CD4-positive, alpha-beta T cell treated with Interleukin-15 for 1 hour (primary cell): Measurements from ENCODE around the gene CD8B2.
"Not testable (repeated sequence)": the region's sequence is repeated elsewhere in the genome, so short reads cannot be mapped to it uniquely, and the experiment has no call there.

Source experiments
- DNase-seq: peaks from one replicate; pipeline ENCODE4 v3.0.0-alpha.2; 2020

Gene CD8B2

GRCh38 chr2:106513391-106513790 lies 26.2 kb downstream of the CD8B2 start:
- not testable (repeated sequence) for DNase-seq

- not testable (repeated sequence) for DNase-seq
Observed at GRCh38 chr2:106514827-106515226, 27.7 kb downstream of the CD8B2 start.

GRCh38 chr2:106516436-106516835 lies 29.3 kb downstream of the CD8B2 start:
- DNase-seq: no peak

GRCh38 chr2:106516864-106517263 lies 29.7 kb downstream of the CD8B2 start:
- no peak for DNase-seq

- DNase-seq: no peak
Observed at GRCh38 chr2:106517329-106517728, 30.2 kb downstream of the CD8B2 start.

- no peak for DNase-seq
Observed at GRCh38 chr2:106519767-106520166, 32.6 kb downstream of the CD8B2 start.

- DNase-seq: no peak
Observed at GRCh38 chr2:106521016-106521415, 33.9 kb downstream of the CD8B2 start.

- no peak for DNase-seq
Observed at GRCh38 chr2:106523976-106524665, 37.0 kb downstream of the CD8B2 start.

- no peak for DNase-seq
Observed at GRCh38 chr2:106530866-106531265, 43.7 kb downstream of the CD8B2 start.

GRCh38 chr2:106531676-106532214 lies 44.6 kb downstream of the CD8B2 start:
- no peak for DNase-seq

- DNase-seq: no peak
Observed at GRCh38 chr2:106532236-106532635, 45.1 kb downstream of the CD8B2 start.

GRCh38 chr2:106534471-106534870 lies 47.3 kb downstream of the CD8B2 start:
- no peak for DNase-seq

- DNase-seq: no peak
Observed at GRCh38 chr2:106536490-106536889, 49.3 kb downstream of the CD8B2 start.

GRCh38 chr2:106537047-106537446 lies 49.9 kb downstream of the CD8B2 start:
- DNase-seq: peak; percentile 57

- DNase-seq: peak; percentile 39
Observed at GRCh38 chr2:106537791-106538191, 50.6 kb downstream of the CD8B2 start.

GRCh38 chr2:106540886-106541285 lies 53.7 kb downstream of the CD8B2 start:
- no peak for DNase-seq

- no peak for DNase-seq
Observed at GRCh38 chr2:106541333-106541732, 54.2 kb downstream of the CD8B2 start.

GRCh38 chr2:106542746-106543359 lies 55.7 kb downstream of the CD8B2 start:
- peak; percentile 63 for DNase-seq

- no peak for DNase-seq
Observed at GRCh38 chr2:106545007-106545406, 57.8 kb downstream of the CD8B2 start.

- DNase-seq: no peak
Observed at GRCh38 chr2:106546391-106546990, 59.3 kb downstream of the CD8B2 start.

- DNase-seq: no peak
Observed at GRCh38 chr2:106547164-106547903, 60.2 kb downstream of the CD8B2 start.

GRCh38 chr2:106551417-106552130 lies 64.4 kb downstream of the CD8B2 start:
- no peak for DNase-seq

GRCh38 chr2:106552921-106553320 lies 65.8 kb downstream of the CD8B2 start:
- DNase-seq: no peak
